ENCODE data around the gene EEPD1.

DNA sequence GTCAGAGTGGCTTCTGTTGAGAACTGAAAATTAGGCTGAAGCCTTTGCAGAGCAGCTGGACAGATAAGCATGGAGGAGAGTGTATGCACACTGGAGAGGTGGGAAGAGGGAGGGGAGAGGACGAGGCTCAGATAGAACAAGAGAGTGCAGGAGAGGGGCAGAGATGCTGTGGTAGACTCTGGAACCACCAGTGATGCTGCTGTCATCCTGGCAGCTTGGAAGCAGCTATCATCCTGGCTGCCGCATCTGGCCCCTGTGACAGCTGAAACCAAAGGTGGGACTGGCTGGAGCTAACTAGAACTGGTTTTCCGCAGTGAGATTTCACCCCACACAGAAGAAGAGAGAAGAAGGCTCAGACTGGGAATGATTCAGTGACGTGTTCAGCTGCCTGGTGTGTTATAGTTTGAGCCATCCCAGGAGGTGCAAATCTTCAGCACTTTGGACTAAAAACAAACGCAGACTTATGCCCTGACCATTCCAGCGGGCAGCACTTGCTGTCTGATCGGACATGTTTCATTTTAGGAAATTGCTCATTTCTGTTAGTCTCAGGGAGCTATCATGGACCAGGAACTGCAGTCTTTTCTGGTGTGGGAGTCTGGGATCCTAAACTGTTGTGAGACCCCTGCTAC lies 38.4 kb downstream of the EEPD1 start:
- TF ChIP-seq, protein P1, sequence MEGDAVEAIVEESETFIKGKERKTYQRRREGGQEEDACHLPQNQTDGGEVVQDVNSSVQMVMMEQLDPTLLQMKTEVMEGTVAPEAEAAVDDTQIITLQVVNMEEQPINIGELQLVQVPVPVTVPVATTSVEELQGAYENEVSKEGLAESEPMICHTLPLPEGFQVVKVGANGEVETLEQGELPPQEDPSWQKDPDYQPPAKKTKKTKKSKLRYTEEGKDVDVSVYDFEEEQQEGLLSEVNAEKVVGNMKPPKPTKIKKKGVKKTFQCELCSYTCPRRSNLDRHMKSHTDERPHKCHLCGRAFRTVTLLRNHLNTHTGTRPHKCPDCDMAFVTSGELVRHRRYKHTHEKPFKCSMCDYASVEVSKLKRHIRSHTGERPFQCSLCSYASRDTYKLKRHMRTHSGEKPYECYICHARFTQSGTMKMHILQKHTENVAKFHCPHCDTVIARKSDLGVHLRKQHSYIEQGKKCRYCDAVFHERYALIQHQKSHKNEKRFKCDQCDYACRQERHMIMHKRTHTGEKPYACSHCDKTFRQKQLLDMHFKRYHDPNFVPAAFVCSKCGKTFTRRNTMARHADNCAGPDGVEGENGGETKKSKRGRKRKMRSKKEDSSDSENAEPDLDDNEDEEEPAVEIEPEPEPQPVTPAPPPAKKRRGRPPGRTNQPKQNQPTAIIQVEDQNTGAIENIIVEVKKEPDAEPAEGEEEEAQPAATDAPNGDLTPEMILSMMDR (IDR thresholded peaks at IDR 0.05), result no peak
- no peak for TF ChIP-seq POLR2A (IDR thresholded peaks at IDR 0.05)
- TF ChIP-seq POLR2AphosphoS5 (IDR thresholded peaks at IDR 0.05), result no peak
